WTC11 (cell line): Measurements from ENCODE around the gene CCR2.

Source experiments
- ELF4 ChIP-seq: sonication (generic); formaldehyde crosslinking; IDR thresholded peaks from 2 replicates; pipeline ENCODE4 v1.8.1; 2022; ENCODE audit warnings: low read depth, mild to moderate bottlenecking, moderate library complexity, missing genetic modification reagents
- EMX1 ChIP-seq: fragments of 250-450 bp; sonication (Bioruptor Pico); IDR thresholded peaks from 2 replicates; pipeline ENCODE4 v1.8.0; 2021; ENCODE audit warnings: mild to moderate bottlenecking
- IRF2 ChIP-seq: sonication (generic); formaldehyde crosslinking; IDR thresholded peaks from 2 replicates; pipeline ENCODE4 v1.8.0; 2022; ENCODE audit warnings: low read depth, missing genetic modification reagents, borderline replicate concordance
- JUN ChIP-seq: sonication (generic); formaldehyde crosslinking; IDR thresholded peaks from 2 replicates; pipeline ENCODE4 v1.8.0; 2023; ENCODE audit warnings: mild to moderate bottlenecking, missing genetic modification reagents
- MXD4 ChIP-seq: fragments of 250-450 bp; sonication (Bioruptor Pico); IDR thresholded peaks from 2 replicates; pipeline ENCODE4 v1.8.0; 2021; ENCODE audit warnings: mild to moderate bottlenecking, moderate library complexity, borderline replicate concordance
- MYBL2 ChIP-seq: sonication (generic); formaldehyde crosslinking; IDR thresholded peaks from 2 replicates; pipeline ENCODE4 v1.8.1; 2023; ENCODE audit warnings: mild to moderate bottlenecking, moderate library complexity, missing genetic modification reagents
- PRDM15 ChIP-seq: sonication (generic); formaldehyde crosslinking; IDR thresholded peaks from 2 replicates; pipeline ENCODE4 v1.8.0; 2022; ENCODE audit warnings: missing genetic modification reagents
- RELA ChIP-seq: sonication (generic); formaldehyde crosslinking; IDR thresholded peaks from 2 replicates; pipeline ENCODE4 v1.8.1; 2022; ENCODE audit warnings: missing genetic modification reagents, mild to moderate bottlenecking, borderline replicate concordance
- TF ChIP-seq, protein P1 (sequence below): fragments of 200-600 bp; IDR thresholded peaks from 2 replicates; pipeline ENCODE4 v1.8.0; 2022; ENCODE audit warnings: antibody characterized with exemption
- TF ChIP-seq, protein P2 (sequence below): sonication (generic); formaldehyde crosslinking; IDR thresholded peaks from 2 replicates; pipeline ENCODE4 v1.8.0; 2022; ENCODE audit warnings: mild to moderate bottlenecking, missing genetic modification reagents
- TF ChIP-seq, protein P3 (sequence below): sonication (generic); formaldehyde crosslinking; IDR thresholded peaks from 2 replicates; pipeline ENCODE4 v1.8.0; 2022; ENCODE audit warnings: mild to moderate bottlenecking, missing genetic modification reagents
- TF ChIP-seq, protein P4 (sequence below): sonication (generic); formaldehyde crosslinking; conservative IDR thresholded peaks from 2 replicates; pipeline ENCODE4 v1.8.1; 2023; ENCODE audit warnings: mild to moderate bottlenecking, low read depth, missing genetic modification reagents, moderate library complexity
- TF ChIP-seq, protein P5 (sequence below): sonication (generic); formaldehyde crosslinking; IDR thresholded peaks from 2 replicates; pipeline ENCODE4 v1.8.1; 2022; ENCODE audit warnings: low read depth, mild to moderate bottlenecking, moderate library complexity, missing genetic modification reagents, borderline replicate concordance

DNA sequence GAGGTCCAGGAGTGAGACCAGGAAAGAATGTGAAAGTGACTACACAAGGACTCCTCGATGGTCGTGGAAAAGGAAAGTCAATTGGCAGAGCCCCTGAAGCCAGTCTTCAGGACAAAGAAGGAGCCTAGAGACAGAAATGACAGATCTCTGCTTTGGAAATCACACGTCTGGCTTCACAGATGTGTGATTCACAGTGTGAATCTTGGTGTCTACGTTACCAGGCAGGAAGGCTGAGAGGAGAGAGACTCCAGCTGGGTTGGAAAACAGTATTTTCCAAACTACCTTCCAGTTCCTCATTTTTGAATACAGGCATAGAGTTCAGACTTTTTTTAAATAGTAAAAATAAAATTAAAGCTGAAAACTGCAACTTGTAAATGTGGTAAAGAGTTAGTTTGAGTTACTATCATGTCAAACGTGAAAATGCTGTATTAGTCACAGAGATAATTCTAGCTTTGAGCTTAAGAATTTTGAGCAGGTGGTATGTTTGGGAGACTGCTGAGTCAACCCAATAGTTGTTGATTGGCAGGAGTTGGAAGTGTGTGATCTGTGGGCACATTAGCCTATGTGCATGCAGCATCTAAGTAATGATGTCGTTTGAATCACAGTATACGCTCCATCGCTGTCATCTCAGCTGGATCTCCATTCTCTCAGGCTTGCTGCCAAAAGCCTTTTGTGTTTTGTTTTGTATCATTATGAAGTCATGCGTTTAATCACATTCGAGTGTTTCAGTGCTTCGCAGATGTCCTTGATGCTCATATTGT, 6.0 kb downstream of the CCR2 start:
- TF ChIP-seq MXD4 (no peak), JUN (CRISPR knock-in tag) (no peak), IRF2 (CRISPR knock-in tag) (no peak), EMX1 (no peak), PRDM15 (CRISPR knock-in tag) (no peak), RELA (CRISPR knock-in tag) (no peak), ELF4 (CRISPR knock-in tag) (no peak), MYBL2 (no peak)
- TF ChIP-seq, protein P1, sequence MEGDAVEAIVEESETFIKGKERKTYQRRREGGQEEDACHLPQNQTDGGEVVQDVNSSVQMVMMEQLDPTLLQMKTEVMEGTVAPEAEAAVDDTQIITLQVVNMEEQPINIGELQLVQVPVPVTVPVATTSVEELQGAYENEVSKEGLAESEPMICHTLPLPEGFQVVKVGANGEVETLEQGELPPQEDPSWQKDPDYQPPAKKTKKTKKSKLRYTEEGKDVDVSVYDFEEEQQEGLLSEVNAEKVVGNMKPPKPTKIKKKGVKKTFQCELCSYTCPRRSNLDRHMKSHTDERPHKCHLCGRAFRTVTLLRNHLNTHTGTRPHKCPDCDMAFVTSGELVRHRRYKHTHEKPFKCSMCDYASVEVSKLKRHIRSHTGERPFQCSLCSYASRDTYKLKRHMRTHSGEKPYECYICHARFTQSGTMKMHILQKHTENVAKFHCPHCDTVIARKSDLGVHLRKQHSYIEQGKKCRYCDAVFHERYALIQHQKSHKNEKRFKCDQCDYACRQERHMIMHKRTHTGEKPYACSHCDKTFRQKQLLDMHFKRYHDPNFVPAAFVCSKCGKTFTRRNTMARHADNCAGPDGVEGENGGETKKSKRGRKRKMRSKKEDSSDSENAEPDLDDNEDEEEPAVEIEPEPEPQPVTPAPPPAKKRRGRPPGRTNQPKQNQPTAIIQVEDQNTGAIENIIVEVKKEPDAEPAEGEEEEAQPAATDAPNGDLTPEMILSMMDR: no peak
- TF ChIP-seq, protein P2, sequence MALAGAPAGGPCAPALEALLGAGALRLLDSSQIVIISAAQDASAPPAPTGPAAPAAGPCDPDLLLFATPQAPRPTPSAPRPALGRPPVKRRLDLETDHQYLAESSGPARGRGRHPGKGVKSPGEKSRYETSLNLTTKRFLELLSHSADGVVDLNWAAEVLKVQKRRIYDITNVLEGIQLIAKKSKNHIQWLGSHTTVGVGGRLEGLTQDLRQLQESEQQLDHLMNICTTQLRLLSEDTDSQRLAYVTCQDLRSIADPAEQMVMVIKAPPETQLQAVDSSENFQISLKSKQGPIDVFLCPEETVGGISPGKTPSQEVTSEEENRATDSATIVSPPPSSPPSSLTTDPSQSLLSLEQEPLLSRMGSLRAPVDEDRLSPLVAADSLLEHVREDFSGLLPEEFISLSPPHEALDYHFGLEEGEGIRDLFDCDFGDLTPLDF: no peak
- TF ChIP-seq, protein P3, sequence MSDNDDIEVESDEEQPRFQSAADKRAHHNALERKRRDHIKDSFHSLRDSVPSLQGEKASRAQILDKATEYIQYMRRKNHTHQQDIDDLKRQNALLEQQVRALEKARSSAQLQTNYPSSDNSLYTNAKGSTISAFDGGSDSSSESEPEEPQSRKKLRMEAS (CRISPR knock-in tag): no peak
- TF ChIP-seq, protein P4, sequence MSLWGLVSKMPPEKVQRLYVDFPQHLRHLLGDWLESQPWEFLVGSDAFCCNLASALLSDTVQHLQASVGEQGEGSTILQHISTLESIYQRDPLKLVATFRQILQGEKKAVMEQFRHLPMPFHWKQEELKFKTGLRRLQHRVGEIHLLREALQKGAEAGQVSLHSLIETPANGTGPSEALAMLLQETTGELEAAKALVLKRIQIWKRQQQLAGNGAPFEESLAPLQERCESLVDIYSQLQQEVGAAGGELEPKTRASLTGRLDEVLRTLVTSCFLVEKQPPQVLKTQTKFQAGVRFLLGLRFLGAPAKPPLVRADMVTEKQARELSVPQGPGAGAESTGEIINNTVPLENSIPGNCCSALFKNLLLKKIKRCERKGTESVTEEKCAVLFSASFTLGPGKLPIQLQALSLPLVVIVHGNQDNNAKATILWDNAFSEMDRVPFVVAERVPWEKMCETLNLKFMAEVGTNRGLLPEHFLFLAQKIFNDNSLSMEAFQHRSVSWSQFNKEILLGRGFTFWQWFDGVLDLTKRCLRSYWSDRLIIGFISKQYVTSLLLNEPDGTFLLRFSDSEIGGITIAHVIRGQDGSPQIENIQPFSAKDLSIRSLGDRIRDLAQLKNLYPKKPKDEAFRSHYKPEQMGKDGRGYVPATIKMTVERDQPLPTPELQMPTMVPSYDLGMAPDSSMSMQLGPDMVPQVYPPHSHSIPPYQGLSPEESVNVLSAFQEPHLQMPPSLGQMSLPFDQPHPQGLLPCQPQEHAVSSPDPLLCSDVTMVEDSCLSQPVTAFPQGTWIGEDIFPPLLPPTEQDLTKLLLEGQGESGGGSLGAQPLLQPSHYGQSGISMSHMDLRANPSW: no peak
- TF ChIP-seq, protein P5, sequence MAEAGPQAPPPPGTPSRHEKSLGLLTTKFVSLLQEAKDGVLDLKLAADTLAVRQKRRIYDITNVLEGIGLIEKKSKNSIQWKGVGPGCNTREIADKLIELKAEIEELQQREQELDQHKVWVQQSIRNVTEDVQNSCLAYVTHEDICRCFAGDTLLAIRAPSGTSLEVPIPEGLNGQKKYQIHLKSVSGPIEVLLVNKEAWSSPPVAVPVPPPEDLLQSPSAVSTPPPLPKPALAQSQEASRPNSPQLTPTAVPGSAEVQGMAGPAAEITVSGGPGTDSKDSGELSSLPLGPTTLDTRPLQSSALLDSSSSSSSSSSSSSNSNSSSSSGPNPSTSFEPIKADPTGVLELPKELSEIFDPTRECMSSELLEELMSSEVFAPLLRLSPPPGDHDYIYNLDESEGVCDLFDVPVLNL (CRISPR knock-in tag): no peak
